Stimulated activated CD8-positive, alpha-beta memory T cell treated with anti-CD3 and anti-CD28 coated beads, Interleukin-7, amount 100 ng/mL, for 48 hours (primary cell): ENCODE measurements around the gene KLHDC3.
"Not testable (repeated sequence)": the region's sequence is repeated elsewhere in the genome, so short reads cannot be mapped to it uniquely, and the experiment has no call there.

ENCODE experiments used
- DNase-seq, 2 donors: peaks; one replicate each; pipeline ENCODE4 v3.0.0-alpha.2; 2020; ENCODE audit warnings: low read depth in 1 of 2; ENCODE audit errors: extremely low read depth in 1 of 2

KLHDC3 gene

GRCh38 chr6:42987533-42988451, 26.3 kb upstream of the KLHDC3 start:
- DNase-seq, result no peak

- no peak for DNase-seq
These were observed 25.5 kb upstream of the KLHDC3 start for GRCh38 chr6:42988486-42989020.

GRCh38 chr6:42989923-42990322, 24.1 kb upstream of the KLHDC3 start:
- DNase-seq, result no peak

GRCh38 chr6:42993445-42993844, 20.6 kb upstream of the KLHDC3 start:
- DNase-seq, result no peak

- DNase-seq, result no peak
These were observed 17.5 kb upstream of the KLHDC3 start for GRCh38 chr6:42996513-42996912.

- DNase-seq, result not testable (repeated sequence)
These were observed 15.8 kb upstream of the KLHDC3 start for GRCh38 chr6:42998205-42998604.

GRCh38 chr6:43001843-43002242, 12.2 kb upstream of the KLHDC3 start:
- DNase-seq, result no peak

- DNase-seq, result no peak
These were observed 8.2 kb upstream of the KLHDC3 start for GRCh38 chr6:43005844-43006243.

GRCh38 chr6:43006251-43006650, 7.8 kb upstream of the KLHDC3 start:
- DNase-seq, result no peak

- DNase-seq, result no peak
These were observed 6.9 kb upstream of the KLHDC3 start for GRCh38 chr6:43007126-43007525.

GRCh38 chr6:43009124-43009523, 4.9 kb upstream of the KLHDC3 start:
- DNase-seq, result no peak

GRCh38 chr6:43011207-43011606, 2.8 kb upstream of the KLHDC3 start:
- no peak for DNase-seq

- no peak for DNase-seq
These were observed 1.7 kb upstream of the KLHDC3 start for GRCh38 chr6:43012364-43012763.

- no peak for DNase-seq
These were observed 779 bp upstream of the KLHDC3 start for GRCh38 chr6:43013097-43013842.

- no peak for DNase-seq
These were observed 423 bp downstream of the KLHDC3 start for GRCh38 chr6:43014434-43014909.

- no peak for DNase-seq
These were observed 2.3 kb downstream of the KLHDC3 start for GRCh38 chr6:43016176-43016942.

- DNase-seq, result no peak
These were observed 2.9 kb downstream of the KLHDC3 start for GRCh38 chr6:43016943-43017334.

GRCh38 chr6:43019152-43019551, 5.1 kb downstream of the KLHDC3 start:
- DNase-seq, result no peak

- no peak for DNase-seq
These were observed 6.1 kb downstream of the KLHDC3 start for GRCh38 chr6:43020052-43020705.

- no peak for DNase-seq
These were observed 6.8 kb downstream of the KLHDC3 start for GRCh38 chr6:43020847-43021246.
